NB4 (cell line): ENCODE data around the gene CD2BP2.
"Not testable (repeated sequence)": the region's sequence is repeated elsewhere in the genome, so short reads cannot be mapped to it uniquely, and the experiment has no call there.

Experiments used
- DNase-seq: peaks from one replicate; pipeline ENCODE4 v3.0.0; 2010; ENCODE audit warnings: low read depth
- H3K4me3 ChIP-seq: one replicate; pipeline ENCODE4 v1.5.1; 2011; ENCODE audit warnings: mild to moderate bottlenecking, low read depth, low read length, moderate library complexity
- MYC ChIP-seq: IDR thresholded peaks from 2 replicates; pipeline ENCODE4 v1.6.1; 2011; ENCODE audit warnings: low read depth, low read length
- POLR2A ChIP-seq: IDR thresholded peaks from 2 replicates; pipeline ENCODE4 v1.6.1; 2011; ENCODE audit warnings: mild to moderate bottlenecking; ENCODE audit not compliant: insufficient read length; ENCODE audit errors: extremely low read depth
- TF ChIP-seq, protein P1 (sequence below): IDR thresholded peaks from one replicate; pipeline ENCODE4 v1.5.1; 2012; ENCODE audit warnings: low read depth, low read length
- TF ChIP-seq, protein P2 (sequence below): IDR thresholded peaks from 2 replicates; pipeline ENCODE4 v1.6.1; 2011; ENCODE audit warnings: low read depth, low read length

Gene CD2BP2

DNA sequence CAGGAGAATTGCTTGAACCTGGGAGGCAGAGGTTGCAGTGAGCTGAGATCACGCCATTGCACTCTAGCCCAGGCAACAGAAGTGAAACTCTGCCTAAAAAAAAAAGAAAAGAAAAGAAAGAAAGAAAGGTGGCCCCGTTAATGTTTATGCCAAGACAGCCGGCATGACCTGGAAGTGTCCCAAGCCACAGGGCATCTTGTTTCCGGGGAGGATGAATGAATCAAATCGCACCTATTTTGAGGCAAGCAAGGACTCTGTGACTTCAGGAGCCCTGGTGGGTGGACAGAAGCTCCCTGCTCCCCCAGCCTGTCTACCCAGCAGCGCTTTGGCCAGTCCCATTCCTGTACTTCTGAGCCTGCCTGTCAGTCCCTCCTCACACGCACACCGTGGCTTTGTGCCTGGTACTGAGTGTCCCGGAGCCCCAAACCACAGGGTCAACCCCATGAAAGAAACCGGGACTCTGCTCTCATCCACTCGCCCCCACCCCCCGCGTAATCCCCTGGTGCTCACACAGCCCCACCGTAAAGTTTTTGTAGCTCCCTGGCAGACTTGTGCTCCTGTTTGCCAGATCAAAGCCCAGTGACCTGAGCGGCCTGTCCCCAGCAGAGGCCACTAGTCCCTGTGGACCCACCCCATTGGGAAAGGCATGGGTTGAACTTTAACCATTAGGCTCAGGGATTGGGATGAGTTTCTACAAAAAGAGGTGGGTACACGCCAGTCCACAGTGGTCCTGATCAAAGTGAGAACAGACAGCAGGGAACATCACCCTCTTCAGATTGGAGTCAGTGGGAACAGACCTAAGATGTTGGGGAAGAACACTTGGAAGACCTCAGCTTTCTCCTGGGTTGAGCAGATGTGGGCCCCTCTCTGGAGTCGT is 19.3 kb downstream of the CD2BP2 start:
- DNase-seq = peak; percentile 58
- no peak for TF ChIP-seq MYC
- TF ChIP-seq, protein P1, sequence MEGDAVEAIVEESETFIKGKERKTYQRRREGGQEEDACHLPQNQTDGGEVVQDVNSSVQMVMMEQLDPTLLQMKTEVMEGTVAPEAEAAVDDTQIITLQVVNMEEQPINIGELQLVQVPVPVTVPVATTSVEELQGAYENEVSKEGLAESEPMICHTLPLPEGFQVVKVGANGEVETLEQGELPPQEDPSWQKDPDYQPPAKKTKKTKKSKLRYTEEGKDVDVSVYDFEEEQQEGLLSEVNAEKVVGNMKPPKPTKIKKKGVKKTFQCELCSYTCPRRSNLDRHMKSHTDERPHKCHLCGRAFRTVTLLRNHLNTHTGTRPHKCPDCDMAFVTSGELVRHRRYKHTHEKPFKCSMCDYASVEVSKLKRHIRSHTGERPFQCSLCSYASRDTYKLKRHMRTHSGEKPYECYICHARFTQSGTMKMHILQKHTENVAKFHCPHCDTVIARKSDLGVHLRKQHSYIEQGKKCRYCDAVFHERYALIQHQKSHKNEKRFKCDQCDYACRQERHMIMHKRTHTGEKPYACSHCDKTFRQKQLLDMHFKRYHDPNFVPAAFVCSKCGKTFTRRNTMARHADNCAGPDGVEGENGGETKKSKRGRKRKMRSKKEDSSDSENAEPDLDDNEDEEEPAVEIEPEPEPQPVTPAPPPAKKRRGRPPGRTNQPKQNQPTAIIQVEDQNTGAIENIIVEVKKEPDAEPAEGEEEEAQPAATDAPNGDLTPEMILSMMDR = no peak
- no peak for TF ChIP-seq POLR2A
- TF ChIP-seq, protein P2, sequence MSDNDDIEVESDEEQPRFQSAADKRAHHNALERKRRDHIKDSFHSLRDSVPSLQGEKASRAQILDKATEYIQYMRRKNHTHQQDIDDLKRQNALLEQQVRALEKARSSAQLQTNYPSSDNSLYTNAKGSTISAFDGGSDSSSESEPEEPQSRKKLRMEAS = no peak
- H3K4me3 ChIP-seq = peak overlapping the region; percentile 60

DNA sequence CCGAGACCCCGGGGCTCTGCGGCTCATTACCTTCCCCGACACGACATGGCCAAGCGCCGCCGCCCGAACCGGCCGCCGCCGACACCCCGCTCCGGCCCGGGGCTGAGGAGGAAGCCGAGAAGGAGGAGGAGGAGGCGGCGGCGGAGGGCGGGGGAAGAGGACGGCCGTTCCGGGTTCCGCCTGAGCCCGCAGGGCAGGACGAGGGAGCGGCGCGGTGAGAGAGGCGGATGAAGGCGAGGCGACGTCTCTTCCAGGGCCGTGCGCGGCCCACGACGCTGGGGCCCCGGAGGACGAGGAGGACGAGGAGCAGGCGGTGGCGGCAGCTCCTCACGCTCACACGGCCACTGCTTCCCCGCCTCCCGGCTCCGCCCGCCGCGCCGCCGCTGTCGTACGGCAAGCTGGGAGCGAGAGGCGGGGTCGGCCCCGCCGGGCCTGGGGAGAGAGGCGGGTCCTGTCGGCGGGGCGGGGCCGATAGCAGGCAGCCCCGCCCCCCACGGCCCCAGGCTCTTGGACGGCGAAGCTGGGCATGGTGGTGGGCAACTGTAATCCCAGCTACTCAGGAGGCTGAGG is 20.0 kb downstream of the CD2BP2 start:
- H3K4me3 ChIP-seq = peak overlapping the region; percentile 60
- DNase-seq = peak; percentile 86
- TF ChIP-seq, protein P2 = 0 out of 2 replicates have a peak, but pooled peaks have one; percentile 19
- peak; percentile 59 for TF ChIP-seq POLR2A

DNA sequence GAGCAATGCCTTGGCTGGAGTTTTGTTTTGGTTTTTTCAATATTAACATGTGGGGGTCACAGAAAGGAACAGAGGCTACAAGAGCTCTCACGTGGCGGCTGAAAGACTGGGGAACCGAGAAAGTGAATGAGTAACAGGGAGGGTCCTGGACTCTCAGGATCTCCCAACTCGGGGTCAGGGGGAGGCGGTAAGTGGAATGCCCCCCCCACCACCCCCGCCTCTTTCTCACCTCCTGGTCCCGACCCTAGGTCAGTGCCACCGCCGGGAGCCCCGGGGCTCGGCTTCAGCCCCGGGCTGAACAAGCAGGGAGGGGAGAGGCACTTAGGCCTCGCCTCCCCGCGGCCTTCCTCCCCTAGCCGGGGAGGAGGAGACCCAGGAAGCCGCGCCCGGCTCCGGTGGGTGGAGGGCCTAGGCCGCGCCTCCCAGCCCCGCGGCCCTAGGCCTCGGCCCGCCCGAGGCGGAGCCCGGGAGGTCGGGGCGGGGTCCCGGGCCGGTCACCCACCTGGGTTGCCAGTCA is 20.6 kb downstream of the CD2BP2 start:
- DNase-seq = peak; percentile 87
- peak overlapping the region; percentile 68 for H3K4me3 ChIP-seq

DNA sequence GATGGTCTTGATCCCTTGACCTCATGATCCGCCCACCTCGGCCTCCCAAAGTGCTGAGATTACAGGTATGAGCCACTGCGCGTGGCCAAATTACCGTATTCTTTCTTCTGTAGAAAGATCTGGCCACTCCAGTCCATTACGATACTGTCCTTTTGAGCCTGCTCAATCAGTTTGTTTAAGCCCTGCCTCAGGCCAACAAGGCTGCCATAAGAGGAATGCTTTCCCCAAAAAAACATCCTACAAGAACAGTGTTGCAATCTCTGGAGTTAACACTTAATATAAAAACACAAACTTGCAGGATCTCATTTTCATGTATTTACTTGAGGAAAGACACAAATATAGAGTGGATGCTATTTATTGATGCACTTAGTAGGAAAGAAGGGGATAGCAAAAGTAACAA is 30.9 kb downstream of the CD2BP2 start:
- H3K4me3 ChIP-seq, DNase-seq: not testable (repeated sequence)

DNA sequence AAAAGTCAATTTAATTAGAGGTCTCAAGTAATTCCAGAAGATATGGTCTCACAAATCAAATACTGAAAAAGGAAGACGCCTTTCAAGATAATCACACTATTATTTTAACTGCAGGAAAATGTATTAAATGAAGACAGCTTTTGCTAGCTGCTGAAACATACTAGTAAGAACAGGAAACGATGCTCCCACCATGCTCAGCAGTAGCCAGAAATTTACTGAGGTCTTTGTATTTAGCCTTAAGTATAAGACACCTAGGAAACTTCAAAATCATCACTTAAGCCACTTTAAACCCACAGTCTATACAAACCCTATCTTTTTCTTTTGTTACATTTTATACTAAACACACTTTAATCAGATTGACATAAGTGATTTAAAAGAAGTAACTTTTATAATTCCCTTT is 36.5 kb downstream of the CD2BP2 start:
- DNase-seq, H3K4me3 ChIP-seq: not testable (repeated sequence)

DNA sequence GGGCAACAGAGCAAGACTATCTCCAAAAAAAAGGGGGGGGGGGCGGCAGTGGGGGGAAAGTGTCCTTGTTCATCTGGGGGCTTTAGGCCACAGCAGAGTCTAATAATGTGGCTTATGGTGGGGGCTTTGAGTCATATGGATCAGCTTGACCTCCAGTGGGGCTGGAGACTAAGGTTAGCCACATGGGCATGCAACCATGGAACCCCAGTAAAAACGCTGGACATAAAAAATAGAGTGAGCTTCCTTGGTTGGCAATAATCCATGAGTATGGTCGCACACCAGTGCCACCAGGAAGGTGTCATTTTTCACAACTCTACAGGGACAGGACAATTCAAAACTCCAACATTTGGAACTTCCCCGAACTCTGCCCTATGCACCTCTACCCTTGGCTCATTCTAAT is 44.2 kb downstream of the CD2BP2 start:
- not testable (repeated sequence) for DNase-seq, H3K4me3 ChIP-seq

DNA sequence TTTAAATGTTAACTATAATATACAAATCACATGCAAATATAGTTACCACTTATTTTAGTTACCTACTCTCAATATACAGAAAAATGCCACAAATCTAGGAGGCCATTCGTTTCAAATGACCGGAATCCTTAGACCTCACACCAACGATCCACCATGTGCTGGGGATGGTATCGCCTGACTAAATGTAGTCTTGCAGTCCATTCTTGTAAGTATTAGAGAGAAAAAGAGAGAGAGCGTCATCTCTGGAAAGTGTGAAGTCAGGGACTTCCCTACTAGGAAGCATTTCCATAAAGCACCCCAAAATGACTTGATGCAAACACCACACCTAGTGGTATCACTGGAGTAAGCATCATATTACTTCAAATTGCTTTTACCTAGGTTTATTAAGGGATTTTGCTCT is 45.9 kb downstream of the CD2BP2 start:
- peak; percentile 6 for DNase-seq
- not testable (repeated sequence) for H3K4me3 ChIP-seq
